ENCODE measurements around the gene HES4.

HES4 gene

GRCh38 chr1:999725-1000356 is at the start of gene HES4:
TSS of gene HES4 (minus strand) at chr1:1000097. CDS start at chr1:999973, 124 bp downstream.
- peak; percentile 96 for DNase-seq (ENCODE audit: low spot score)

- DNase-seq (ENCODE audit: low spot score), result no peak
These were observed 48.9 kb upstream of the HES4 start for GRCh38 chr1:1048765-1049164.

- no peak for DNase-seq (ENCODE audit: low spot score)
These were observed 48.1 kb upstream of the HES4 start for GRCh38 chr1:1047963-1048362.

GRCh38 chr1:1047407-1047806 is 47.5 kb upstream of the HES4 start:
- DNase-seq (ENCODE audit: low spot score), result no peak

GRCh38 chr1:1046767-1047166 is 46.9 kb upstream of the HES4 start:
- DNase-seq (ENCODE audit: low spot score), result no peak

- DNase-seq (ENCODE audit: low spot score), result no peak
These were observed 46.3 kb upstream of the HES4 start for GRCh38 chr1:1046243-1046642.

- no peak for DNase-seq (ENCODE audit: low spot score)
These were observed 45.2 kb upstream of the HES4 start for GRCh38 chr1:1045129-1045528.

- DNase-seq (ENCODE audit: low spot score), result no peak
These were observed 44.7 kb upstream of the HES4 start for GRCh38 chr1:1044455-1045078.

- no peak for DNase-seq (ENCODE audit: low spot score)
These were observed 44.0 kb upstream of the HES4 start for GRCh38 chr1:1043921-1044320.

GRCh38 chr1:1043411-1043810 is 43.5 kb upstream of the HES4 start:
- no peak for DNase-seq (ENCODE audit: low spot score)

GRCh38 chr1:1042835-1043234 is 42.9 kb upstream of the HES4 start:
- DNase-seq (ENCODE audit: low spot score), result no peak

GRCh38 chr1:1041873-1042272 is 42.0 kb upstream of the HES4 start:
- DNase-seq (ENCODE audit: low spot score), result no peak

GRCh38 chr1:1041092-1041523 is 41.2 kb upstream of the HES4 start:
- no peak for DNase-seq (ENCODE audit: low spot score)

GRCh38 chr1:1040004-1040991 is 40.4 kb upstream of the HES4 start:
- peak; percentile 86 for DNase-seq (ENCODE audit: low spot score)

GRCh38 chr1:1039145-1039910 is 39.4 kb upstream of the HES4 start:
- DNase-seq (ENCODE audit: low spot score), result no peak

GRCh38 chr1:1038694-1039093 is 38.8 kb upstream of the HES4 start:
- no peak for DNase-seq (ENCODE audit: low spot score)

GRCh38 chr1:1037366-1038327 is 37.8 kb upstream of the HES4 start:
- DNase-seq (ENCODE audit: low spot score), result no peak

- no peak for DNase-seq (ENCODE audit: low spot score)
These were observed 35.5 kb upstream of the HES4 start for GRCh38 chr1:1035291-1035943.

- no peak for DNase-seq (ENCODE audit: low spot score)
These were observed 34.5 kb upstream of the HES4 start for GRCh38 chr1:1034439-1034781.

- DNase-seq (ENCODE audit: low spot score), result no peak
These were observed 34.0 kb upstream of the HES4 start for GRCh38 chr1:1033731-1034438.
